GM12891 (cell line): ENCODE results near the gene FILIP1.

Source experiments
- POLR2A ChIP-seq: IDR thresholded peaks from 2 replicates; pipeline ENCODE4 v1.6.1; 2011; ENCODE audit warnings: low read depth, low read length, control low read depth
- POLR2AphosphoS5 ChIP-seq: IDR thresholded peaks from 2 replicates; pipeline ENCODE4 v1.6.1; 2011; ENCODE audit warnings: low read depth, low read length, control low read depth
- POU2F2 ChIP-seq: IDR thresholded peaks from 2 replicates; pipeline ENCODE4 v1.6.1; 2011; ENCODE audit warnings: low read depth, mild to moderate bottlenecking, control low read depth, low read length, moderate library complexity
- SPI1 ChIP-seq: IDR thresholded peaks from 2 replicates; pipeline ENCODE4 v1.6.1; 2011; ENCODE audit warnings: low read depth, low read length, control low read depth
- TAF1 ChIP-seq: IDR thresholded peaks from 2 replicates; pipeline ENCODE4 v1.6.1; 2011; ENCODE audit warnings: low read depth, low read length, control low read depth

GRCh38 chr6:75491291-75491690 lies 2.3 kb downstream of the FILIP1 start:
- no peak for TF ChIP-seq POLR2AphosphoS5
- no peak for TF ChIP-seq SPI1
- no peak for TF ChIP-seq POLR2A
- TF ChIP-seq POU2F2, result no peak
- TF ChIP-seq TAF1, result no peak
